Measurements from ENCODE around the gene UGT2A1.
"Not testable (repeated sequence)": the region's sequence is repeated elsewhere in the genome, so short reads cannot be mapped to it uniquely, and the experiment has no call there.

Gene UGT2A1

DNA sequence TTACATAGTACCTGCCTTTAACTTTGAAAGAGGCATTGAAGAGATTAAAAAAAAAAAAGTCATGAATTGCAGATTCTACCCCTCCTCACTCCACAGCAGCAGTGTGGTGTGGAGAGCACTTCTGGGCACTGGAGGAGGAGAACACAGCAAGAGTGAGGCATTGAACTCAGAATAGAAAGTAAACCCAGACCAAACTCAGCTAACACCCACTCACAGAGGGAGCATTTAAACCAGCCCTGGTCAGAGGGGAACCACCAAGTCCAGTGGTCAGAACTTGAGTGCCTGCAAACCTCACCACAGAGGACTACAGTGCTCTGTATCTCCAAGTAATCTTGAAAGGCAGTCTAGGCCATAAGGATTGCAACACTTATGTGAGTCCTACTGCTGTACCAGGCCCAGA, 15.6 kb upstream of the UGT2A1 start:
- in situ Hi-C loops (cut with HindIII; ENCODE audit: low sequenced_read_pairs): no loop called here
- no peak for TF ChIP-seq CTCF (IDR thresholded peaks at IDR 0.05; ENCODE audit: low read depth, low read length)
- no peak overlapping the region for H3K4me3 ChIP-seq (ENCODE audit: low read depth, low read length)
- no peak for DNase-seq (ENCODE audit: low read depth, low spot score)

GRCh38 chr4:69664009-69664408, 11.0 kb upstream of the UGT2A1 start:
- H3K4me3 ChIP-seq (ENCODE audit: low read depth, low read length); DNase-seq (ENCODE audit: low read depth, low spot score); in situ Hi-C loops (cut with HindIII; ENCODE audit: low sequenced_read_pairs): not testable (repeated sequence)

DNA sequence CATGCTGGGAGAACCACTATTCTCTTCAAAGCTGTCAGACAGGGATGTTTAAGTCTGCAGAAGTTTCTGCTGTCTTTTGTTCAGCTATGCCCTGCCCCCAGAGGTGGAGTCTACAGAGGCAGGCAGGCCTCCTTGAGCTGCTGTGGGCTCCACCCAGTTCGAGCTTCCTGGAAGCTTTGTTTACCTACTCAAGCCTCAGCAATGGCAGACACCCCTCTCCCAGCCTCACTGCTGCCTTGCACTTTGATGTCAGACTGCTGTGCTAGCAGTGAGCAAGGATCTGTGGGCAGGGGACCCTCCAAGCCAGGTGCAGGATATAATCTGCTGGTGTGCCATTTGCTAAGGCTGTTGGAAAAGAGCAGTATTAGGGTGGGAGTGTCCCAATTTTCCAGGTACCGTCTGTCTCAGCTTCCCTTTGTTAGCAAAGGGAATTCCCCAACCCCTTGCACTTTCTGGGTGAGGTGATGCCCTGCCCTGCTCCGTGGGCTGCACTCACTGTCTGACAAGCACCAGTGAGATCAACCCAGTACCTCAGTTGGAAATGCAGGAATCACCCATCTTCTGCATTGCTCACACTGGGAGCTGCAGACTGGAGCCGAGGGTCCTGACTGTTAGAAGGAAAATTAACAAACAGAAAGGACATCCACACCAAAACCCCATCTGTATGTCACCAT, 8.2 kb upstream of the UGT2A1 start:
- in situ Hi-C loops (cut with HindIII; ENCODE audit: low sequenced_read_pairs); DNase-seq (ENCODE audit: low read depth, low spot score); H3K4me3 ChIP-seq (ENCODE audit: low read depth, low read length): not testable (repeated sequence)

DNA sequence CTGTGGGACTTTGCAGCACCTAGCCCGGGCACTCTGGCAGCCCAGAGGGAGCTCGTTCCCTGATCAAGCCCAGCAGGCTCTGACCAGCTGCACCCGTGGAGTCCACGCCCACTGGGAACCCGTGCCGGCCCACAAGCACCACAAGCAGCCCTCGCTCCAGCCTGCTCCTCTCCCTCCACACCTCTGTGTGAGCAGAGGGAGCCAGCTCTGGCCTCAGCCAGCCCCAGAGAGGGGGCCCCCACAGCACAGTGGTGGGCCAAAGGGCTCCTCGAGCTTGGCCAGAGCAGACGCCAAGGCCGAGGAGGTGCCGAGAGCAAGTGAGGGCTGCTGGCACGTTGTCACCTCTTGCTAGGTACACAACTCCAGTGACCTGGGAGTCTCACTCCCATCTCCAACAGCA, 5.1 kb upstream of the UGT2A1 start:
- DNase-seq (ENCODE audit: low read depth, low spot score): no peak
- H3K4me3 ChIP-seq (ENCODE audit: low read depth, low read length): no peak overlapping the region
- in situ Hi-C loops (cut with HindIII; ENCODE audit: low sequenced_read_pairs): no loop called here
- TF ChIP-seq CTCF (IDR thresholded peaks at IDR 0.05; ENCODE audit: low read depth, low read length): no peak

DNA sequence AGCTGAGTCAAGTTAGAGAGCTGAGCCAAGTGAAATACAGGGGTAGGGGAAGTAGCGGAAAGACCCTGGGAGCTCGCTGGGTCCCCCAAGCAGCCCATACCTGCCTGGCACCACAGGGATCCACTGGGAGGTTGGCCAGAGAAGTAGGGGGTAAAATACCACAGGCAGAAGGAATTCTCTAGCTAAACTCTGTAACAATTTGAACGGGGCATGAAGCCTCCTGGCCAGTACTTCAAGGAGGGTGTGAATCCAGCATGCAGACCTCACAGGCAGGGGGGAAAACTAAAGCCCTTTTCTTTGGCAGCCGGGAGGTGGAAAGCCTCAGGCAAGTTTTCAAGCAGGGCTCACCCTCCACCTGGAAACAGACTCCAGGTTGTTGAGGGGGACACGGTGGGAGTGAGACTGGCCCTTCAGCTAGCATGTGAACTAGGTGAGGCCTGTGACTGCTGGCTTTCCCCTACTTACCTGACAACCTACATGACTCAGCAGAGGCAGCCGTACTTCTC, 3.7 kb upstream of the UGT2A1 start:
- in situ Hi-C loops (cut with HindIII; ENCODE audit: low sequenced_read_pairs): no loop called here
- no peak for DNase-seq (ENCODE audit: low read depth, low spot score)
- H3K4me3 ChIP-seq (ENCODE audit: low read depth, low read length): no peak overlapping the region
- TF ChIP-seq CTCF (IDR thresholded peaks at IDR 0.05; ENCODE audit: low read depth, low read length): no peak

- in situ Hi-C loops (cut with HindIII; ENCODE audit: low sequenced_read_pairs): no loop called here
- TF ChIP-seq CTCF (IDR thresholded peaks at IDR 0.05; ENCODE audit: low read depth, low read length): no peak
- DNase-seq (ENCODE audit: low read depth, low spot score): no peak
Observed at GRCh38 chr4:69650872-69651271, 2.2 kb downstream of the UGT2A1 start.

DNA sequence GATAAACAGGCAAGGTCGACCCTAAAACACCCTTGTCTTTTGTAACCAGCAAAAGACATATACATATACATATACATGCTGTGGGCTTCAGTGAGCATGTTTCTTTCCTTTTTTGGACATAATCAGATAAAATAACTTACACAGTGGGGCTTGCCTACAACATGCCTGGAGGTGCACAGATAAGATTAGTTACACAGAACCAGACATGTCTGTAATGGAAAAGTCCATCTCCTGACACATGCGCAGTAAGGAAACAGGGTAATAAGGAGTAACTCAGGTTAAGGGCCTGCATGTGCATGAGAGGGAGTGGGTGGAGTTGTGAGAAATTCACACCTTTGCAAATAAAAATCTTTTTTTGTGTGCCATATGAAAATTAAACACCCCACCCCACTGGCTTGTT, 3.4 kb downstream of the UGT2A1 start:
- no peak overlapping the region for H3K4me3 ChIP-seq (ENCODE audit: low read depth, low read length)

More at GRCh38 chr4:69650872-69651271, 2.2 kb downstream of the UGT2A1 start:
- H3K4me3 ChIP-seq (ENCODE audit: low read depth, low read length): no peak overlapping the region

More for the DNA sequence above, 3.4 kb downstream of the UGT2A1 start:
- no peak for DNase-seq (ENCODE audit: low read depth, low spot score)
- TF ChIP-seq CTCF (IDR thresholded peaks at IDR 0.05; ENCODE audit: low read depth, low read length): no peak
- in situ Hi-C loops (cut with HindIII; ENCODE audit: low sequenced_read_pairs): no loop called here

Measured in astrocyte of the spinal cord (primary cell).